ENCODE results near the gene STMN3.
A peak's percentile ranks its signal among the peaks of the same experiment; 100 is the strongest.
"Not testable (repeated sequence)": the region's sequence is repeated elsewhere in the genome, so short reads cannot be mapped to it uniquely, and the experiment has no call there.

The STMN3 gene

GRCh38 chr20:63635431-63636141, 17.6 kb downstream of the STMN3 start:
- DNase-seq (ENCODE audit: low read depth) = no peak

- no peak for DNase-seq (ENCODE audit: low read depth)
Observed at GRCh38 chr20:63633732-63634131, 19.5 kb downstream of the STMN3 start.

DNA sequence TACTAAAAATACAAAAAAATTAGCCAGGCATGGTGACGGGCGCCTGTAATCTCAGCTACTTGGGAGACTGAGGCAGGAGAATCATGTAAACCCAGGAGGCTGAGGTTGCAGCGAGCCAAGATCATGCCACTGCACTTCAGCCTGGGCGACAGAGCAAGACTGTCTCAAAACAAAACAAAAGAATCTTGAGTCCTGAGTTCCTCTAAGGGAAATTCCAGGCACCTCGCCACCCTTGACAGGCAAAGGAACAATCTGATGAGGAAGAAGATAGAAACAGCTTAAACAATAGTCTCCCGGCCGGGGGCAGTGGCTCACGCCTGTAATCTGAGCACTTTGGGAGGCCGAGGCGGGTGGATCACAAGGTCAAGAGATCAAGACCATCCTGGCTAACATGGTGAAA, 21.8 kb downstream of the STMN3 start:
- not testable (repeated sequence) for DNase-seq (ENCODE audit: low read depth)

GRCh38 chr20:63630956-63631355, 22.3 kb downstream of the STMN3 start:
- DNase-seq (ENCODE audit: low read depth) = not testable (repeated sequence)

DNA sequence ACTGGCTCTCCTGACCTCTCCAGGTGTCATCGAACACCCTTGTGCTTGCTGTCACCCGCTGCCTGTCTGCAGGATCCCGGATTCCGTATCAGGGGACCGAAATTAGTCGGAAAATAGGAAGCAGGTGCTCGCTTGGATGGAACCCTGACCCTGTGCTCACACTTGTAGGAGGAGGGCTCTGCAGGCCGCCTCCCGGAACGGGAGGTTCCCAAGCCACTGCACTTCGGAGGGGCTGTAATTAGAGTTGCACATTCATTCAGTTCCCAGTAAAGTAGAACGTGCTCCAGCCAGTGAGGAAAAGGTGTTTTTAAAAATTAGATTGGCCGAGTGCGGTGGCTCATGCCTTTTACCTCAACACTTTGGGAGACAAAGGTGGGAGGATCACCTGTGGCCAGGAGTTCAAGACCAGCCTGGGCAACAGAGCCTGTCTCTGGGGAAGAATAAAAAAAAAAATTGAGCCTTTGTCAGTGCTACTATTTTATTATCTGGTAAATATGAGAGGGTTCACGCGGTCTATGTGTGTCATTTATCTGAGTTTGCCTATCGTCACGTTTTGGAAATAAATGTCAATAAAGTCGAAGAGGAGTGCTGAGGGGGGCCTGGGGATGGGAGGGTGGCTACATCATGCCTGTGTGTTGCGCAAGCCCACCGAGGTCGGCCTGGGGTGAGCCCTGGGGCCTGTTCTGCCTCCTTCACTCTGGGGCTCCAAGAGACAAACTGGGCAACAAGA, 24.8 kb downstream of the STMN3 start:
- DNase-seq (ENCODE audit: low read depth) = peak; percentile 27

- no peak for DNase-seq (ENCODE audit: low read depth)
Observed at GRCh38 chr20:63627751-63628245, 25.4 kb downstream of the STMN3 start.

DNA sequence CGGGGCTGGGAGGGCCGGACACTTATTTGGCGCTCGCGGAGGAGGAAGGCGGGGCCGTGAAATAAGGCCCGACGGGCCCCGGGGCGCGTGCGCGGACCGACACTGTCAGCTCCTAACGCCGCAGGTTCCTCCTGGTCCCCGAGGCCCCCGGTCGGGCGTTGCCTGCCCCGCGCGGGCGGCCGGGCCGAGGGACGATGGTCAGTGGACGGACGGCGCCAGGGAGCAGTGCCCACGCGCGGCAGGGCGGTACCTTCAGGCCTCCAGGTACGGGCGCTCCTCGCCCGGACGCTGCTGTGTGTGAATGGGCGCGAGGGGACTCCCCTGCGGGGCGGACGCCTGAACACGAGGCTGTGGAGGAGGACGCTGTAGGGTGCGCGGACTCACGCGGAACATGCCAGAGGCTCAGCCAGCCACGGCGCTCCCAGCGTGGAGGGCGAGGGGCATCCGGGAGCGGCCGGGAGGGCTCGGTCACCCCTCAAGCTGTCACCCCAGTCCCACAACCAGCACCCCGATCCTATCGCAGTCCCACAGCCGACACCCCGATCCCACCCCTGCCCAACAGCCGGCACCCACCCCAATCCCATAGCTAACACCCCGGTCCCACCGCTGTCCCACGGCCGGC, 26.0 kb downstream of the STMN3 start:
- DNase-seq (ENCODE audit: low read depth) = peak; percentile 37

DNA sequence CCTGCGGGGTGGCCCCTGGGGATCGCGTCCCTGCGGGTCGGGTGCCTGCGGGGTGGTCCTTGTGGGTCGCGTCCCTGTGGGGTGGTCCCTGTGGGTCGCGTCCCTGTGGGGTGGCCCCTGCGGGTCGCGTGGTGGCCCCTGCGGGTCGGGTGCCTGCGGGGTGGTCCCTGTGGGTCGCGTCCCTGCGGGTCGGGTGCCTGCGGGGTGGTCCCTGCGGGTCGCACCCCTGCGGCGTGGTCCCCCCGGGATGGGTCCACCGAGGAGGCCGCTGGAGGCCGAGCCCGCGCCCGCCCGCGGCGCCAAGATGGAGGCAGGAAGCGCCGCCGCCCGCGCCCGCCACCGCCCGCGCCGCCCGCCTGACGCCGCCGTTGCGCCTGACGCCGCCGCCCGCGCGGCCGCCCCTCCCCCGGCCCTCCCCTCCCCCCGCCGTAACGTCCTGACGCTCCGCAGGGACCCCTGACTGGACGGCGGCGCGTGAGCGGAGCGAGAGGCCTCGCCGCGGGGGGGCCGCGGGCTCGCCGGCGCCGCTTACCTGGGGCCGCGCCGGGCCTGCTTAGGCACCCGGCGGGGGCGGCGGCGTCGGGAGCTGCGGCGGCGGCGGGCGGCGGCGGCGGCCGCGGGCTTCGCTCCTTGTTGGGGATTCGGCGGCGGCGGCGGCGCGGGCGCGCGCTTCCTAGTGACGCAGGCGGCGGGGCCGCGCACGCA, 26.6 kb downstream of the STMN3 start, which contains the start of gene GMEB2:
GMEB2 (minus strand) TSS at position 678 of the 705 bp plus-strand sequence. CDS start 7,704 bp downstream, outside the sequence.
- DNase-seq (ENCODE audit: low read depth) = no peak

GRCh38 chr20:63625771-63626423, 27.3 kb downstream of the STMN3 start:
- DNase-seq (ENCODE audit: low read depth) = no peak

DNA sequence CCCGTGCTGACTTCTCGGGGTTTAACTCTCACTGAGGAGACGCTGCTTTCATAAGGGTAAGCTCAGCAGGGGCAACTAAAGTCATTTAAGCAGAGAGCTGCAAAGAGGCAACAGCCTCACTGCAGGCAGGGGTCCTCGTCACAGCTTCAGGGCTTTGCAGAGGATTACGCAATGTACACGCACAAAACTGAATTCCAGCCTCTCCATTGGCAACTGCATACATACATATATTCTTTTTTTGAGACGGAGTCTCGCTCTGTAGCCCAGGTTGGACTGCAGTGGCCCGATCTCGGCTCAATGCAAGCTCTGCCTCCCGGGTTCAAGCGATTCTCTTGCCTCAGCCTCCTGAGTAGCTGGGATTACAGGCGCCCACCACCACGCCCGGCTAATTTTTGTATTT, 28.7 kb downstream of the STMN3 start:
- DNase-seq (ENCODE audit: low read depth) = no peak

- DNase-seq (ENCODE audit: low read depth) = no peak
Observed at GRCh38 chr20:63622732-63623131, 30.5 kb downstream of the STMN3 start.

DNA sequence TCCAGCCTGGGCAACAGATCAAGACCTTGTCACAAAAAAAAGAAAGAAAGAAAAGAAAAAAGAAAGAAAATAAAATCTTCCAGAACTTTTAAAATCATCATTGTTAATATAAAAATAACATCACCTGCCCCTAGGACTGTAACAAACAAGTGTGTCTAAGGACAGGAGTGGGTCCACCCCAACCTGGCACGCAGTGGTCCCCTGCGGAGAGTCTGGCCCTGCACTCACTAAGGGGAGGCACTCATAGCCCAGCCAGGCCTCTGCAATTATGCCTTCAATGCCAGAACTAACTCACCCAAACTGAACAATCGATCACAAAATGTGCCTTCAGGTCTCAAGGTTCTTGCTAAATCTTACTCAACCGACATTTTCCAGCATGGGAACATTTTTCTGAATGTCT, 31.1 kb downstream of the STMN3 start:
- no peak for DNase-seq (ENCODE audit: low read depth)

DNA sequence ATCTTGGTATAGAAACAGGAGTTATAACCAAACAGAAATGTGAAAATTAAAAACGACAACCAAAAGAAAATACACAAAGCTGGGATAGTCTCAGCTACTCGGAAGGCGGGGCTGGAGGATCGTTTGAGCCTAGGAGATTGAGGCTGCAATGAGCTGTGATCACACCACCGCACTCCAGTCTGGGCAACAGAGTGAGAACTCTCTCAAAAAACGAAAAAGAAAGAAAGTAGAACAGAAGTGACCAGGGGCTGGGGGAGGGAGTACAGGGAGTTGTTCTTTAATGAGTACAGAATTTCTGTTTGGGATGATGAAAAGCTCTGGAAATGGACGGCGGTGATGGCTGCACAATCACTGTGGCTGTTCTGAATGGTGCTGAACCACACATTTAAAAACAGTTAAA, 32.2 kb downstream of the STMN3 start:
- DNase-seq (ENCODE audit: low read depth) = no peak

DNA sequence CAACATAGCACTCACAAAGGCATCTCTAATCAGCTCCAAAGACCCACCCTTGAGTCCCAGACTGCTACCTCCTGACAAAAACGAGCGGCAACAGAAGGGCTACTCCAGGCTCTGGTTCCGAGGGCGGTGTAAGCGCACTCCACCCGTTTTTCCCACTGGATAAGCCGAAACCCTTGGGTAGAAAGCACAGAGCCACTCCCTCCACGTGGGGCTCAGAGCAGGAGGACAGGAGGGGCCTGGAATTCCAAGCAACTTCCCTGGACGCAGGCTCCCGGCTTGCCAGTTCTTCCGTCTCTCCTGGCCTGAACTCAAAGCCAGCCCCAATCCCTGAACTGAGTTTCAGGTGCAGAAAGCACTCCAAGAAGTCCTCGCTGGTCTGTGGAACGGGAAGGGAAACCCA, 33.7 kb downstream of the STMN3 start:
- no peak for DNase-seq (ENCODE audit: low read depth)

GRCh38 chr20:63619086-63619485, 34.1 kb downstream of the STMN3 start:
- DNase-seq (ENCODE audit: low read depth) = no peak

- no peak for DNase-seq (ENCODE audit: low read depth)
Observed at GRCh38 chr20:63618291-63618980, 34.8 kb downstream of the STMN3 start.

GRCh38 chr20:63617876-63618265, 35.4 kb downstream of the STMN3 start:
- DNase-seq (ENCODE audit: low read depth) = no peak

DNA sequence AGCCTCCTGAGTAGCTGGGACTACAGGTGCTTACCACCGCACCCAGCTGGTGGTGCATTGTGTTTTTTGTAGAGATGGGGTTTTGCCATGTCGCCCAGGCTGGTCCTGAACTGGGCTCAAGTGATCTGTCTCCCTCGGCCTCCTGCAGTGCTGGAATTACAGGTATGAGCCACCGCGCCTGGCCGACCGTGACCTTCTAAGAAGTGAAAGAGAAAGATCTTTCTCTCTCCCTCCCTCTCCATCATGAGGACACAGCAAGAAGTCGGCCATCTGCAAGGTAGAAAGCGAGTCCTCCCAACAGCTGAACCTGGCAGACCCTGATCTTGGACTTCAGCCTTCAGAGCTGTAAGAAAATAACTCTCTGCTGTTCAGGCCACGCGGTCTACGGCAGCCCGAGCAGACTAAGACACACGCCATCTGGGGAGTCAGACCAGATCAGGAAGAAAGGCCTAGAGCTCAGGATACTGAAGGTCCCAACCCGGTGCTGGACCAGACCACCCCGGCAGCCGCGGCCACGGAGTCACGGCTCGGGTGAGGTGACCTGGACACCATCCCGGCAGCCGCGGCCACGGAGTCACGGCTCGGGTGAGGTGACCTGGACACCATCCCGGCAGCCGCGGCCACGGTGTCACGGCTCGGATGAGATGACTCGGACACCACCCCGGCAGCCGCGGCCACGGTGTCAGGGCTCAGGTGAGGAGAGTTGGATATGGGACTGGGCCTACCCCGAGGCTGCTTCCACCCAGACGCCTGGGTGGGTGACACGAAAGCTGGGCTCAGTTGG, 35.9 kb downstream of the STMN3 start:
- no peak for DNase-seq (ENCODE audit: low read depth)

DNA sequence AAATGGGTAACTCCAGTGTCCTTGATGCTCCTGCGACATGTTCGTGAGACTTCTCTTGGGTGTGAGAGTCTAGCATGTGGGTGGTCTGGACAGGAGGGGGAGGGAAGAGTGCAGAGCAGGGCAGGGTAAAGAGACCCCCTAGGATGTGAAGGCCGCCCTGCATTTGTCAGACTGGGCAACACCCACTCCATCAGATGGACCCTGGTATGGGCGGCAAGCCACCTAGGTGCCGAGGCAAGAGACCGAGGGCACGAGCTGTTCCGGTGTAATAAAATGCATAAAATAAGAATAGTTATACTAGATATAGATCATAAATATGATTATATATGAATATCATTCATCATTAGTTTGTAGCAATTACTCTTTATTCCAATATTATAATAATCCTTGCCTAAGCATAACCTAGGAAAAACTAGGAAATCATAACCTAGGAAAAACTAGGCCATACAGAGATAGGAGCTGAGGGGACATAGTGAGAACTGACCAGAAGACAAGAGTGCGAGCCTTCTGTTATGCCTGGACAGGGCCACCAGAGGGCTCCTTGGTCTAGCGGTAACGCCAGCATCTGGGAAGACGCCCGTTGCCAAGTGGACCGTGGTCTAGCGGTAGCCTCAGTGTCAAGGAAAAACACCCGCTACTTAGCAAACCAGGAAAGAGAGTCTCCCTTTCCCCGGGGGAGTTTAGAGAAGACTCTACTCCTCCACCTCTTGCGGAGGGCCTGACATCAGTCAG, 39.2 kb downstream of the STMN3 start:
- not testable (repeated sequence) for DNase-seq (ENCODE audit: low read depth)

Data from GM04503 (cell line).